ENCODE results near the gene CUL1.

Gene CUL1

GRCh38 chr7:148718431-148718830 is 19.7 kb downstream of the CUL1 start:
- DNase-seq (ENCODE audit: low read depth): no peak

GRCh38 chr7:148719753-148720152 is 21.1 kb downstream of the CUL1 start:
- DNase-seq (ENCODE audit: low read depth): no peak

GRCh38 chr7:148720472-148720871 is 21.8 kb downstream of the CUL1 start:
- DNase-seq (ENCODE audit: low read depth): no peak

- DNase-seq (ENCODE audit: low read depth): no peak
Measured at GRCh38 chr7:148721390-148721789, 22.7 kb downstream of the CUL1 start.

GRCh38 chr7:148722340-148723165 is 23.9 kb downstream of the CUL1 start:
- DNase-seq (ENCODE audit: low read depth): no peak

GRCh38 chr7:148723166-148723559 is 24.5 kb downstream of the CUL1 start:
- no peak for DNase-seq (ENCODE audit: low read depth)

- DNase-seq (ENCODE audit: low read depth): no peak
Measured at GRCh38 chr7:148723846-148724245, 25.1 kb downstream of the CUL1 start.

- DNase-seq (ENCODE audit: low read depth): no peak
Measured at GRCh38 chr7:148726385-148726784, 27.7 kb downstream of the CUL1 start.

DNA sequence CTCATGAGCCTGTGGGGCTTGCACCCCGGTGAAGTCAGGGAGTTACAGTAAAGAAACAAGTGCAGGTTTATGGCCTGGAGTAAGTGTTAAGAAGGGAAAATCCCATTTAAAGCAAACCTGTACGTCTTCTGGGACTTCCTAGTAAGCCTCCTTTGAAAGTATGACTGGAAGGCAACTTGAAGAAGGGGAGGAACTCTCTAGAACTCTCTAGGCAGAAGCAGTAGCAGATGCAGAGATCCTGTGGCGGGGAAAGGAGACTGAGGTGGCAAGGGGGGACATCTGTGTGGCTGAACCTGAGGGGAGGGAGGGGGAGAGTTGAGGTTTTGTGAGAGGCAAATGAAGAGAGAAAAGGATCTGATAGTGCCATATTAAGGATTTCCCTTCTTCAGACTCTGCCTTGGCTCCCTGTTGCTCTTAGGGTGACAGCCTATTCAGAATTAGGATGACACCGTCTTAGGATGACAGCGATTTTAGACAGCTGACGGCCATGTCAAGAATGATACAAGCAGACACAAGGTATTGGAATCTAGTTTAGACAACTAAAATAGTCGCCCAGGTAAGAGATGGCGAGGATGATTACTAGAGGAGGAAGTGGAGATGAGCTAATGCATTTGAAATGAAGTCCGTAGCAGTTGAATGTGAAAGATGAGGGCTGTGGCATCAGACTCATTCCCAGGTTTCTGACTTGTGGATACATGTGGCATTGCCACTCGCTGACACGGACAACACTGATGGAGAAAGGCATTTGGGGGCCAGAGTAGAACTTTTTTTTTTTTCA is 29.0 kb downstream of the CUL1 start:
- no peak for DNase-seq (ENCODE audit: low read depth)

DNA sequence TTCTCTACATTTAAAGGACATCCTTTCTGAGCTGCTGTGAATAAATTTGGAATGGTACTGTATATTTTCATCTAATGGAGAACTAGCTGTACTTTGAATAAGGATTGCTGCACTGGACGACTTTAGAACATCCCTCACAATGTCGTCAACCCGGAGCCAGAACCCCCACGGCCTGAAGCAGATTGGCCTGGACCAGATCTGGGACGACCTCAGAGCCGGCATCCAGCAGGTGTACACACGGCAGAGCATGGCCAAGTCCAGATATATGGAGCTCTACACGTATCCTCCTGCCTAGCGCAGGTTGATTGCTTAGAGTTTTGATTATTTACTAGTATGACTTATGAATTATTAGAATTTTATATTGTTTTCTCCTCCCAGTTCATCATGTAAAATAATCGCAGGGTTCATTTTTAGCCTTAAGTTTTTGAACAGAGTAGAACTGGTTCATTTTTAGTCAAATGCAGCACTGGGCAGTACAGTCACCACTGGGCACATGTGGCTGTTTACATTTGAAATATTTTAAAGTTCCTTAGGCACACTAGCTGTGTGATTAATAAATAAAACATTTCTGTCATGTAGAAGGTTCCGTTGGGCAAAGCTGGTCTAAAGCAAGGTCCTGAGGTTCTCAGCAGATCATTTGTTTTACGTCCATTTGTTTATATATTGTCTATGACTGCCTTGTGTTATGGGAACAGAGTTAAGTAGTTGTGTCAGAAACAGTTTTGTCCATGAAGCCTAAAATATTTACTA is 31.5 kb downstream of the CUL1 start:
- no peak for DNase-seq (ENCODE audit: low read depth)

- DNase-seq (ENCODE audit: low read depth): no peak
Measured at GRCh38 chr7:148732862-148733261, 34.2 kb downstream of the CUL1 start.

DNA sequence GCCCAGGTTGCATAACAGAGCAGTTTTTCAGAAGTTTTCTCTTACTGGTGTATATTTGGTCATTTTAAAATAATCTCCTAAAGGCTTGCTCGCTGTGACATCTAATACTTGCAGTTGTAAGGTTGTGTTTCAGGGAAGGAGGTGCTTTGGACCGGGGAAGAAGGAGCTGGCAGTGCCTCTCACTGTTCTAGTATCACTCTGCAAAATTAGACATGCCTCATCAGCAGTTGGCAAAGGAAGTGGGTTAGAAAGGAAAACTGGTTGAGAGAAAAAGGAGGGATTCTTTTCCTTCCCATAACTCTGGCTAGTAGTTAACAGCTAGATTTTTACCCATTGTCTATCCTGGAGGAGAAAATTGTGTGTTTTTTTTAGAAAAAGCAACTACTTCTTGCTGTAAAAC is 34.8 kb downstream of the CUL1 start:
- DNase-seq (ENCODE audit: low read depth): no peak

GRCh38 chr7:148735141-148735540 is 36.4 kb downstream of the CUL1 start:
- no peak for DNase-seq (ENCODE audit: low read depth)

DNA sequence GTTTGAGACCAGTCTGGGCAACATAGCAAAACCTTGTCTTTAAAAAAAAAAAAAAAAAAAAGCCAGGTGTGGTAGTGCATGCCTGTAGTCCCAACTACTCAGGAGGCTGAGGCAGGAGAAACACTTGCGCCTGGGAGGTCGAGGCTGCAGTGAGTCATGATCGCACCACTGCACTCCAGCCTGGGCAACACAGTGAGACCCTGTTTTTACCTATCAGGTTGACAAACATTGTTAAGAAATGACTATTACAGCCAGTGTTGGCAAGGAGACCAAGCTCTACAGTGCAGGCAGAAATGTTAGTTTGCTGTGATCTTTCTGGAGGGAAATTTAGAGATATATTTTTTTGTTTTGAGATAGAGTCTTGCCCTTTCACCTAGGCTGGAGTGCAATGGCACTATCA is 37.3 kb downstream of the CUL1 start:
- no peak for DNase-seq (ENCODE audit: low read depth)

GRCh38 chr7:148738737-148739535 is 40.2 kb downstream of the CUL1 start:
- no peak for DNase-seq (ENCODE audit: low read depth)

GRCh38 chr7:148746135-148746534 is 47.4 kb downstream of the CUL1 start:
- DNase-seq (ENCODE audit: low read depth): no peak

DNA sequence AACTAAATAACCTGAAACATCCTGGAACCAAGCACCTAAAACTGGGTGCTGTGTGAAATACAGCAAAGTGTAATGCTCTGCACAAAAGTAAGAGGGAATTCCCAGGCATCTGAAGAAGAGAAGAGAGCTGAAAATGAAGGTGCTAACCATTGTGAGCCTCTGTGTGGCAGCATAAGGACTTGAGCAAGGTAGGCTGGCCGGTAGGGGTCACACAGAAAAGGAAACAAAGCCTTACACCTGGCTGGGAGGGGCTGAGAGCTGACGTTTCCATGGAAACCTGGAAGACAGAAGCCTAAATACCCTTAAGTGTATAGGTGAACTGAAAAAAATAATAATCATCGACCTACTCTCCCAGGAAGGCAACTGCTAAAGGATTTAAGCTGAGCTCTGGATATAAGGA is 48.6 kb downstream of the CUL1 start:
- DNase-seq (ENCODE audit: low read depth): no peak

GRCh38 chr7:148750442-148751355 is 52.0 kb downstream of the CUL1 start:
- no peak for DNase-seq (ENCODE audit: low read depth)

GRCh38 chr7:148753224-148753623 is 54.5 kb downstream of the CUL1 start:
- no peak for DNase-seq (ENCODE audit: low read depth)

GRCh38 chr7:148754912-148755311 is 56.2 kb downstream of the CUL1 start:
- no peak for DNase-seq (ENCODE audit: low read depth)

All from CMK (cell line).